NK-92 (cell line): ENCODE results near the gene POTEG.
"Not testable (repeated sequence)": the region's sequence is repeated elsewhere in the genome, so short reads cannot be mapped to it uniquely, and the experiment has no call there.

Experiments used
- DNase-seq: peaks from one replicate; lab custom pipeline; 2025; ENCODE audit not compliant: unreplicated experiment; lab: John Stamatoyannopoulos, UW

Gene POTEG

DNA sequence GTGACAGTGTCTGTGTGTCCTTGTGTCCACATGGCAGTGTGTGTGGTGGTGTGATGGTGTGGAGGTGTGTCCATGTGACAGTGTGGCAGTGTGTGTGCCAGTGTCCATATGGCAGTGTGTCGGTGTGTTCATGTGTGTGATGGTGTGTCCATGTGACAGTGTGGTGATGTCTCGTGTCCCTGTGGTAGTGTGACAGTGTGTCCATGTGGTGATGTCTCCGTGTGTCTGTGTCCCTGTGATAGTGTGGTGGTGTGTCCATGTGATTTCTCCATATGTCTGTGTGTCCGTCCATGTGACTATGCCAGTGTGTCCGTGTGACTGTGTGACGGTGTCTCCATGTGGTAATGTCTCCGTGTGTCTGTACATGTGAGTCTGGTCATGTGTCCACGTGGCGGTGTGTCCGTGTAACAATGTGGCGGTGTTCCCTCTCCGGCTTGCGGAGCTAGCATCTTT, 59.7 kb downstream of the POTEG start:
- not testable (repeated sequence) for DNase-seq

DNA sequence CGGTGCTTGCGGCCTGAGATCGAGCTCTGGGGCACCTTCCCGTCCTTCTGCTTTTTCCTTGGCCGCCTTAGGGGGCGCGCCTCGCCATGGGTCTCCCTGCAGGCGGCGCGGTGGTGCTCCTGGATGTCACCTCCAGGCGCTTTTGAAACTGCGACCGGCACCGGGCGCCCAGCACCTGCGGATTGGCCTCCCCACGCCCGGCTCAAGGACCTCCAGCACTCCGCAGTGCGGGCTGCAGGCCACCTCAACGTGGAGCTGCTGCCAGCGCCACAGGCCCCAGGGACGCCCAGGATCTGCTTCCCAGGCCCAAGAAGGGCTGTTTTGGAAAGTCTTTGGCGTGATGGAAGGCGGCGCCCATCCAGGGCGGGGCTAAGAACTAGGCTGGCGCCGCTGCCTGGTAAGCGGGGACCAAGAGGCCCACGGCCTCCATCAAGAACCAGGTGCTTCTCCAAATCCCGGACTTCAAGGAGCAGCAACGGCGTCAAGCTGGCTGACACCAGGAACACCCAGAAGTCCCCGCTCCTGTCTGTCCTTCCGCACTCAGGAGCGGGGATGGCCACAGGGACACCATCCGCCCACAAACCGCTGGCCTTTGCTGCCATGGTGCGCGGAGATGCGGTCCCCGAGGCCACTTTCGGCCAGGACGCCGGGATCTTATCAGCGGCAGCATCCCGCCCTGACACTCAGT, 61.2 kb downstream of the POTEG start:
- not testable (repeated sequence) for DNase-seq

DNA sequence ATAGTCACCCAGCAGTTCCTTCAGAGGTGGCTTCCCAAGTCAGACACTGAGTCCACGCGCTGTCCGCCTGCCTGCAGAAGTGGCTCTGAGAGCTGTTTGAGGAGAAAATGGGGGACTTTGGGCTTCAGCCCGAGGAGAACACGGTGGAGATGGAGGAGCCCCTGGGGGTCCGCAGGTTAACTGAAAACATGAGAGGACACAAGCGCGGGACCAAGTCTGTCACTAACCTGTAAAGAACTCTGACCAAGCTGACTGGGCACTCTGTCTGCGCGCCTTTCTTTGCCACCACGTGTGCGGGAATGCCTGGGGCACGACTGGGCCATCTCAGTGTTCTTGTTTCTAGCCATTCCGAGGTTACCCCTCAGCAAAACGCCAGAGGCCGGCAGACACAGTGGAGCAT, 62.4 kb downstream of the POTEG start:
- DNase-seq = not testable (repeated sequence)

DNA sequence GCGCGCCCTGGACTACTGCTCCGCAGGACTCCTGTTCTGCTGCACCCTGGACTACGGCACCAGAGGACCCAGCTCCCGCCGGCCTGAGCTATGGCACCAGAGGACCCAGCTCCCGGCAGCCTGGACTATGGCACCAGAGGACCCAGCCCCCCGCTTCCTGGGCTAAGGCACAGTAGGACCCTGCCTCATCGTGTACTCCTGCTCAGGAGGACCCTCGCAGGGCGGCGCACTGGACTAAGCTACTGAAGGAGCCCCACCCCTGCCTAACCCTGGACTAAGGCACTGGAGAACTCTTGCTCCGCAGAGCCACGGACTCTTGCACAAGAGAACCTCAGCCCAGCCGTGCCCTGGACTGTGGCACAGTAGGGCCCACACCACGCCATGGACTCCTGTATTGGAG, 71.3 kb downstream of the POTEG start:
- not testable (repeated sequence) for DNase-seq

DNA sequence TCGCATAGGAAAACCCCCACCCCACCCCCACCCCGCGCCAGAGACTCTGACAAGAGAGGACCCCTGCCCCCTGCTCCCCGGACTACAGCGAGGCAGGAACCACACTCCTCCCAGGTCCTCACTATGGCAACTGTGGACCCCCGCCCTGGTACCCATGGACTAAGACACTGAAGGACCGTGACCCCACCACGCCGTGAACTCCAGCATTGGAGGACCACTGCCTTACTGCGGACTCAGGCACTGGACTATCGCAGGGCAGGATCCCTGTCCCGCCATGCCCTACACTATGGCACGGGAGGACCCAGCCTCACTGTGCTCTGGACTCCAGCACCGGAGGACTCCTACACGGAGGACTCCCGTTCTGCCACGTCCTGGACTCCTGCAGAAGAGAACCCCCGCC, 71.8 kb downstream of the POTEG start:
- DNase-seq = not testable (repeated sequence)

DNA sequence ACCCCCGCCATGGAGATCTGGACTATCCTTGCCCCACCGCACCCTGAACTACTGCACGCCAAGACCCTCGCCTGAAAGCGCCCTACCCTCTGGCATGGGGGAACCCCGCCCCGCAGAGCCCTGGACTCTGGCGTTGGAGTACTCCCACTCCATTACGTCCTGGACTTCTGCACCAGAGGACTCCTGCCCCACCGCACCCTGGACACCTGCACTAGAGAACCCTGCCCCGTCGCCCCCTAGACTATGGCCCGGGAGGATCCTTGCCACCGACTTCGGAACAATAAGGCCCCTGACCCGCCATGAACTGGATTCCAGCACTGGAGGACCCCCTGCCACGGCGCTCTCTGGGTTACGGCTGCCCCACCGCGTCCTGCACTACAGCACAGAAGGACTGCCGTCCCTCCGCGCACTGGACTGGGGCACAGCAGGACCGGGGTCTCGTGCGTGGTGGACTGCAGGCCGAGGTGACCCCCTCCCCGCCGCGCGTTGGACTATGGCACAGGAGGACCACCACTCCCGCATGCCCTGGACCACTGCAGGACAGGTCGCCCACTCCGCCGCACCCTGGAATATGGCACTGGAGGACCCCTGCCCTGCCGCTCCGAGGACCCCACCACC, 72.4 kb downstream of the POTEG start:
- DNase-seq = not testable (repeated sequence)

DNA sequence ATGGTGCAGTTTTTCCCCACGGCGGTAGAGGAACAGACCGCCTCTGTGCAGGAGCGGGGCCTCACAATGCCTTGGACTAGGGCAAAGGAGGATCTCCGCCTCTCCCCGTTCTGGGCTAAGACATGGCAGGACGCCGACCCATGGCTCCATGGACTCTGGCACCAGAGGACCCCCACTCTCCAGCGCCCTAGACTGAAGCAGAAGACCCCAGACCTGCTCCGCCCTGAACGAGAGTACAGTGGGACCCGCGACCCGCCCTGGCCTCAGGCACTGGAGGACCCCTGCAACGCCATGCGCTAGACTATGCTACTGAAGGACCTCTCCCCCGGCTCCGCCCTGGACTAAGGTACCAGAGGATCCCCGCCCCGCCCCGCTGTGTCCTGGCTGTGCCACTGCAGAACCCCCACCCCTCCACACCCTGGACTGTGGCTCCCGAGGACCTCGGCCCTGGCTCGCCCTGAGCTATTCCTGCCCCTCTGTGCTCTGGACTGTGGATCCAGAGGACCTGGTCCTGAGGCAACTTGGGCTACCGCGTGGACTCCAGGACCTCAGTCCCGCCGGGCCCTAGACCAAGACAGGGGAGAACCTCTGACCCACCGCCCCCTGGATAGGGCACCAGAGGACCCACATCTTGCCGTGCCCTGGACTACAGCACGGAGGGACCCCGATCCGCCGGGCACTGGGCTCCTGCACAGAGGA, 73.1 kb downstream of the POTEG start:
- not testable (repeated sequence) for DNase-seq
